K562 (cell line): ENCODE data around the gene MZB1. TPM values are rescaled to one million over a fixed set of nuclear protein-coding genes. Genes with fewer than 3 reads are reported as not detected.

Experiments
- ATAC-seq: fragments of 200-7000 bp; cut with Tn5 transposase; 3 replicates; pipeline ENCODE4 v1.9.1; 2020; ENCODE audit warnings: moderate library complexity
- BruUV-seq: library from RNA; stranded (reverse); fragments of 400-500 nt; replicated peaks from 2 replicates; lab custom pipeline; 2021; lab: Mats Ljungman, UMichigan
- CTCF ChIA-PET: fragments of 300-600 bp; formaldehyde crosslinking; extraction: SDS; loops from one replicate; lab custom pipeline; 2021; ENCODE audit warnings: low intra/inter-chr PET ratio; lab: Yijun Ruan, JAX
- POLR2A ChIA-PET: fragments of 300-600, 350-650 bp; sonication (Branson Sonifier 250); formaldehyde crosslinking; extraction: SDS; loops from one replicate; lab custom pipeline; 2021; ENCODE audit warnings: antibody characterized with exemption, inconsistent platforms; lab: Yijun Ruan, JAX
- DNase-seq, 4 experiments: peaks; one replicate each; pipeline versions ENCODE4 v3.0.0 to v3.0.0-alpha.2; 2011 to 2018; ENCODE audit warnings: low spot score in 3 of 4, mixed read lengths in 3 of 4; ENCODE audit errors: extremely low read depth in 1 of 4
- FAIRE-seq: peaks from 2 replicates; lab custom pipeline; 2011; peaks lifted over from hg19 to GRCh38; lab: Jason Lieb, UNC
- H2AFZ ChIP-seq: 2 replicates; pipeline ENCODE4 v1.6.0; 2011; ENCODE audit warnings: low read depth, low read length, control low read depth, inconsistent platforms
- H3K27ac ChIP-seq: fragments of 200-600 bp; 3 replicates; pipeline ENCODE4 v1.8.0; 2011; ENCODE audit warnings: low read depth, mild to moderate bottlenecking, control low read depth, inconsistent platforms, low read length, moderate library complexity, mixed read lengths; ENCODE audit errors: extremely low read depth
- H3K27me3 ChIP-seq, 2 experiments: fragments of 300-600 bp in 1 of 2; 2 replicates in 1 of 2; 3 replicates in 1 of 2; pipeline versions ENCODE4 v1.6.0 to v1.8.0; 2011; ENCODE audit warnings: inconsistent platforms in 2 of 2, low read length in 2 of 2, mild to moderate bottlenecking in 1 of 2, mixed read lengths in 1 of 2, moderate library complexity in 1 of 2; ENCODE audit not compliant: control insufficient read depth in 2 of 2, insufficient read depth in 2 of 2
- H3K36me3 ChIP-seq: fragments of 300-600 bp; 3 replicates; pipeline ENCODE4 v1.8.0; 2011; ENCODE audit warnings: mild to moderate bottlenecking, low read length, inconsistent platforms; ENCODE audit not compliant: control insufficient read depth, insufficient read depth
- H3K4me1 ChIP-seq, 2 experiments: fragments of 200-600 bp in 1 of 2; replicated peaks in 1 of 2; 2 replicates in 1 of 2; 3 replicates in 1 of 2; pipeline versions ENCODE4 v1.5.1 to v1.8.0; 2011; ENCODE audit warnings: inconsistent platforms in 2 of 2, low read length in 2 of 2, mild to moderate bottlenecking in 1 of 2, mixed read lengths in 1 of 2, moderate library complexity in 1 of 2; ENCODE audit not compliant: control insufficient read depth in 2 of 2, insufficient read depth in 2 of 2
- H3K4me2 ChIP-seq: 2 replicates; pipeline ENCODE4 v1.6.1; 2011; ENCODE audit warnings: low read length, control low read depth, inconsistent platforms, mixed read lengths; ENCODE audit not compliant: insufficient read depth
- H3K4me3 ChIP-seq: fragments of 200-600 bp; sonication (generic), shearing (Covaris generic); 2 replicates; pipeline ENCODE4 v1.5.1; 2016; ENCODE audit warnings: control low read depth, inconsistent platforms
- H3K79me2 ChIP-seq: fragments of 200-600 bp; 3 replicates; pipeline ENCODE4 v1.8.0; 2011; ENCODE audit warnings: low read length, inconsistent platforms; ENCODE audit not compliant: control insufficient read depth, insufficient read depth
- H3K9ac ChIP-seq, 2 experiments: 2 replicates each; pipeline versions ENCODE4 v1.6.0 to v1.6.1; 2011; ENCODE audit warnings: low read depth in 2 of 2, low read length in 2 of 2, control low read depth in 1 of 2, inconsistent platforms in 1 of 2, mild to moderate bottlenecking in 1 of 2, mixed read lengths in 1 of 2; ENCODE audit not compliant: insufficient read depth in 1 of 2
- H3K9me1 ChIP-seq: one replicate; pipeline ENCODE4 v1.6.0; 2011; ENCODE audit warnings: inconsistent platforms, mild to moderate bottlenecking, low read length, moderate library complexity; ENCODE audit not compliant: control insufficient read depth, insufficient read depth
- H3K9me3 ChIP-seq: replicated peaks from 2 replicates; pipeline ENCODE4 v1.5.1; 2011; ENCODE audit warnings: low read depth, low read length, inconsistent platforms; ENCODE audit not compliant: control insufficient read depth, insufficient read depth
- H4K20me1 ChIP-seq: replicated peaks from 2 replicates; pipeline ENCODE4 v1.6.1; 2011; ENCODE audit warnings: low read length, inconsistent platforms, mixed read lengths; ENCODE audit not compliant: control insufficient read depth, insufficient read depth
- ILK ChIP-seq: fragments of 450-650 bp; IDR thresholded peaks from 2 replicates; pipeline ENCODE4 v1.6.1; 2016; ENCODE audit warnings: missing genetic modification characterization, low read depth, mild to moderate bottlenecking, missing compliant biosample characterization, moderate library complexity, borderline replicate concordance
- POLR2G ChIP-seq: fragments of 200-400 bp; formaldehyde crosslinking; IDR thresholded peaks from 2 replicates; pipeline ENCODE4 v1.6.1; 2017; ENCODE audit warnings: low read depth, mild to moderate bottlenecking, antibody characterized with exemption, low read length, moderate library complexity
- WGBS: fragments of 100-300 bp; shearing (Covaris generic); methylation state at CpG from one replicate; pipeline ENCODE4 v1.1.6; 2016; ENCODE audit warnings: low coverage, mixed read lengths; ENCODE audit not compliant: insufficient coverage; ENCODE audit errors: missing lambda C conversion rate; 5-methylcytosine and 5-hydroxymethylcytosine counted together
- in situ Hi-C: fragments of 300-500 bp; cut with MboI; formaldehyde crosslinking; loops from 4 replicates; pipeline ENCODE4 v1.15.0; 2018; ENCODE audit warnings: inconsistent platforms, mixed read lengths
- intact Hi-C: fragments of 100-400 bp; cut with micrococcal nuclease; formaldehyde crosslinking; loops from 2 replicates; pipeline ENCODE4 v1.14.2; 2022
- polyA plus RNA-seq, 8 experiments: library from polyadenylated mRNA; depleted of rRNA in 4 of 8; stranded (reverse) in 5 of 8; unstranded in 3 of 8; fragments of >200 nt; fragmentation: Nextera tagmentation in 2 of 8; fragmentation: Illumina TruSeq in 1 of 8; extraction: Ambion mirVana in 2 of 8; extraction: Trizol in 1 of 8; gene quantifications; 2 replicates each; pipeline versions ENCODE4 v1.2.1 to v1.2.3, GENCODE V29; 2011 to 2014; ENCODE audit warnings: inconsistent platforms in 1 of 8, missing spikeins in 1 of 8
- total RNA-seq, 7 experiments: library from RNA; depleted of rRNA in 6 of 7; stranded (reverse); fragments of >200 nt in 6 of 7; fragmentation: Illumina TruSeq in 2 of 7; extraction: Trizol in 2 of 7; gene quantifications; 2 replicates each; pipeline versions ENCODE4 v1.2.1 to v1.2.3, GENCODE V29; 2011 to 2021; ENCODE audit warnings: low replicate concordance in 1 of 7
- TF ChIP-seq, protein P1 (sequence below): sonication (generic); formaldehyde crosslinking; IDR thresholded peaks from 2 replicates; pipeline ENCODE4 v1.8.1; 2023; ENCODE audit warnings: mild to moderate bottlenecking, missing genetic modification reagents

The MZB1 gene
- total and polyA plus RNA-seq, 9 of the 15 experiments (the other 6 are each of a cell fraction or from before 2014, with no cell fraction given), result 0.13 to 0.31 TPM; not detected in 7

DNA sequence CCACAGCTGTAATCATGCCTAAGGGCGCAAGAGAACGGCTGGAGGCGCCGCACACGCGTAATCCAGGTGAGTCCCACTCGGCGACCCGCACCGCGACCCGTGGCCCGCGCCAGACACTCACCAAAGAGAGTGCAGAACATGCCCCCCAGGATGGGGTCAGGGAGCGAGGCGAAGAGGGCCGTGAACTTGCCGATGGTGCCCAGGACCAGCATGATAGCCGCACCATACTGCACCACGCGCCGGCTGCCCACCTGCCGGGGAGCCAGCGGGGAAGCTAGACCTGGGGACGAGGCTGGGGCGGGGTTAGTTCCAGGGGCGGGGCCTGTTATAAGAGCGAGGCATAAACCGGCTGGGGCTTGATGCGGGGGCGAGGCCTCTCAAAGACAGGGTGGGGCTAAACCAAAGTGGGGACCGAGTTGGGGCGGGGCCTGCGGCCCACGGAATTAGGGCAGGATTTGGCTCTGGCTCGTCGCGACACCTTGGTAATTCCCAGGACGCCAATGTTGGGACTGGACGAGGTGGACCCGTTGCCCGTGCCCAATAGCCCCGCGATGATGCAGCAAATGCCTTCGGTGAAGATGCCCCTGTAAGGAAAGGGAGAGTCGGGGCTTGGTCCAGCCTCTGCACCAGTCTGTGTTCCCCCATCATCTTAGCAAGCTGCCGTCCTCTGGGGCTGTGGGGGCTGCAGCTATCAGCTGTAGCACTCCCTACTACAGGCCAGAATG lies 11.4 kb downstream of the MZB1 start:
- Histone ChIP-seq H3K27ac (no peak overlapping the region), H3K36me3 (no peaks in the 10 kb centered on the region), H2AFZ (no peak overlapping the region), H3K79me2 (no peaks in the 10 kb centered on the region), H3K4me1 (peaks cover 13 to 41% of the 10 kb centered on the region in 2 experiments; a peak in 4 of 5 replicates), H3K4me2 (no peak overlapping the region), H4K20me1 (no peaks in the 10 kb centered on the region), H3K9me1 (no peaks in the 10 kb centered on the region), H3K9me3 (no peaks in the 10 kb centered on the region), H3K27me3 (no peaks in the 10 kb centered on the region), H3K9ac (peak overlapping the region in 1 of 2 experiments; percentile 78; a peak in 1 of 4 replicates), H3K4me3 (no peak overlapping the region)
- ChIA-PET POLR2A (interaction anchor here (0.7 to 1.0 kb wide), 2 partner anchors 10 to 250 kb away, joined by 3 read pairs; no protein-coding TSS in a partner anchor), CTCF (no interaction called here)
- TF ChIP-seq ILK (tag), result no peak
- TF ChIP-seq, protein P1, sequence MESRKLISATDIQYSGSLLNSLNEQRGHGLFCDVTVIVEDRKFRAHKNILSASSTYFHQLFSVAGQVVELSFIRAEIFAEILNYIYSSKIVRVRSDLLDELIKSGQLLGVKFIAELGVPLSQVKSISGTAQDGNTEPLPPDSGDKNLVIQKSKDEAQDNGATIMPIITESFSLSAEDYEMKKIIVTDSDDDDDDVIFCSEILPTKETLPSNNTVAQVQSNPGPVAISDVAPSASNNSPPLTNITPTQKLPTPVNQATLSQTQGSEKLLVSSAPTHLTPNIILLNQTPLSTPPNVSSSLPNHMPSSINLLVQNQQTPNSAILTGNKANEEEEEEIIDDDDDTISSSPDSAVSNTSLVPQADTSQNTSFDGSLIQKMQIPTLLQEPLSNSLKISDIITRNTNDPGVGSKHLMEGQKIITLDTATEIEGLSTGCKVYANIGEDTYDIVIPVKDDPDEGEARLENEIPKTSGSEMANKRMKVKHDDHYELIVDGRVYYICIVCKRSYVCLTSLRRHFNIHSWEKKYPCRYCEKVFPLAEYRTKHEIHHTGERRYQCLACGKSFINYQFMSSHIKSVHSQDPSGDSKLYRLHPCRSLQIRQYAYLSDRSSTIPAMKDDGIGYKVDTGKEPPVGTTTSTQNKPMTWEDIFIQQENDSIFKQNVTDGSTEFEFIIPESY (CRISPR knock-in tag), result peak; percentile 47; the same call in 1 of the 2 replicates
- TF ChIP-seq POLR2G, result 0 out of 2 replicates have a peak, but pooled peaks have one; percentile 28
- intact Hi-C loops, result no loop called here
- ATAC-seq, result peak; percentile 39; the same call in 2 of the 3 replicates
- no TSS peak for BruUV-seq
- DNase-seq, result peak in 2 of 4 experiments; percentile 54 to 60
- FAIRE-seq, result no peak
- in situ Hi-C loops, result no loop called here
- 77% methylated on average over 30 of the region's 47 CpGs for WGBS
